HS-5 (cell line): ENCODE measurements around the gene ZNFX1.

Experiments used
- DNase-seq: peaks from one replicate; pipeline ENCODE4 v3.0.0-alpha.2; 2012; ENCODE audit warnings: low read depth

ZNFX1 gene

DNA sequence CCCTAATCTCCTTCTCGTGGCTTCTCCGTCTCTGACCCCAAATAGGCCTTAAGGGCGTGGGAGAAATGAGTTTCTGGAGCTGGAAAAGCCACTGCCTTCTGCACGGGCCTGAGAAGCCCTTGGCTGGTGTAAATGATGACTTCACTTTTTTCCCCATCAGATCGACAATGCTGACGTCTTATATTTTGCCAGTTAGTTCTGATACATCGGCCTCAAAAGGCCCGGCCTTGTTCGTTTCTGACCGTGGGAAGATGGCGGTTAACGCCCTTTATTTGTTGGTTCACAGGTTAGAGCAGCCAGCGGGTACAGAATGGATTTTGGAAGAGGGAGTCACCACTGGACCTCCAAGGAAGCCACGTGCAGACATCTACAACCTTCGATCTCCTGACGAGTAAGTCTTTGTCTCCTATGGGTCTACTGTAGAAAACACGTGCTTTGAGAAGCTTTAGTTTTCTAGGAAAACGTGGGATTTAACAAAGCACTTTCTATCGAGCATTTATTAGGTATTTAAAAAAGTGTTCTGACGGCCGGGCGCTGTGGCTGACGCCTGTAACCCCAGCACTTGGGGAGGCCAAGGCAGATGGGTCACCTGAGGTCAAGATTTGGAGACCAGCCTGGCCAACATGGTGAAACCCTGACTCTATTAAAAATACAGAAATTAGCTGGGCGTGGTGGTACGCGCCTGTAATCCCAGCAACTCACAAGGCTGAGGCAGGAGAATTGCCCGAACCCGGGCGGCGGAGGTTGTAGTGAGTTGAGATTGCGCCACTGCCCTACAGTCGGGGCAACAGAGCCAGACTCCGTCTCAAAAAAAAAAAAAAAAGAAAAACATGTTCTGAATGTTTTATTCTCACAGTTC, 1.2 kb upstream of the ZNFX1 start:
- no peak for DNase-seq

DNA sequence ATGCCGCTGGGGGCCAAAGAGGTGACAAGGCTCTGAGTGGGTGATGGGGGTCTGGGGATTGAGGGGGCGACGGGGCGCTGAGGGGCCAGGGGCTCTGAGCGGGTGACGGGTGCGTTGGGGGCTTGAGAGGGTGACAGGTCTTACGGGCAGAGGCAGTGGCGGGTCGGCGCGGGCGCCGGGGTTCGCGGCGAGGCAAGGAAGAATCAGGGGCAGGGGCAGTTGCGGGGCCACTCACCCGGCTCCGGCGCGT, 146 bp downstream of the ZNFX1 start:
- DNase-seq: no peak

DNA sequence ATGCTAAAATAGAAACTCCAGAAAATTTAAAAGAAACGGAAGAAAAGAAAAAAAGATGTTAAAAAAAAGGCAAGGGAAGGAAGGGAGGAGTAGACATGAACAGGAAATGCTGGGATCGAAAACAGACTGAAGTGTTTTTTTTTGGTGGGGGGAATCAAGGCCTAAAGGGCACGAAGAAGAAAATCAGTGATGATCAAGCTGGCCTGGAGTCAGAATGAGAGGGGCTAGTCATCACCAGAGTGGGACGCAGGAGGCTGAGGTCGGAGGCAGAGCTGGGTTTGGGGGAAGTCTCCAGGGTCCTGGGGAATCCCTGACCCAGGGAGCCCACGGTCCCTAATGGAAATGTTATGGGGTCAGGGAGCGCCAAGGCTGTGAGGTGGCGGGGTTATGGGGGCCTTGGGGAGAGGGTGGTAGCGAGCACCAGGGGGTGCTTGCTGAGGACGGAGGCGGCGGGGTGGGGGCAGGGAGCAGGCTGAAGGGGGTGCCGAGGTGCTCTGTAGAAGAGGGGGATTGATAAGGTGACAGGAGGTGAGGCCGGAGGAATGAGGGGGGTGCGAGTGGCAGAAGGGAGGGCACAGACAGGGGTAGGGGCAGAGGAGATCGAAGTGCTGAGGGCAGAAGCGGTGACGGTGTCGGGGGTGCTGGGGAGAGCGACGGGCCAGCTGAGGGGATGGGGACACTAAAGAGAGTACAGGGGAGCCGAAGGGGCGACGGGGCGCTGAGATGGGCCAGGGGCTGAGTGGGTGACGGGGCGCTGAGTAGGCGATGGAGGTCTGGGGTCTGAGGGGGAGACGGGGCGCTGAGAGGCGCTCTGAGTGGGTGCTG, 684 bp downstream of the ZNFX1 start:
- DNase-seq: no peak

GRCh38 chr20:49276161-49276960, 1.5 kb downstream of the ZNFX1 start:
- DNase-seq: peak; percentile 99

DNA sequence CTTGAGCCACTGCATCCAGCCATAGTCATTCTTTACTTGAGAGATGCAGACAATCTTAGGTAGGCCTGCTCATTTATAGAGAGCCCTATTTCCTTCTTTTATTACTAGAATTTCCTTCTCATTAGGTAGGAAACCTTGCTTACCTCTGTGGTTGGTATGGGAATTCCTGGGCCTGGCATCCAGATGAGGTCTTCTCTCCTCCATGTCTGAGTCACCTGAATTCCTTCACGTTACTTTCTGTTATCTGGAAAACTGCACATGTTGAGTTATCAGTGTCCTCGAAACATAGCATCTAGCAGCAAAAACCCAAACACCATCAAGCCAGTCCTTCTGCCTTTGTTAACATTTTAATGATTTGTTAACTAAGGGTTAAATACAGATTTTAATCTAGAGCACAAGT, 2.2 kb downstream of the ZNFX1 start:
- DNase-seq: no peak

GRCh38 chr20:49275216-49275615, 2.6 kb downstream of the ZNFX1 start:
- no peak for DNase-seq

DNA sequence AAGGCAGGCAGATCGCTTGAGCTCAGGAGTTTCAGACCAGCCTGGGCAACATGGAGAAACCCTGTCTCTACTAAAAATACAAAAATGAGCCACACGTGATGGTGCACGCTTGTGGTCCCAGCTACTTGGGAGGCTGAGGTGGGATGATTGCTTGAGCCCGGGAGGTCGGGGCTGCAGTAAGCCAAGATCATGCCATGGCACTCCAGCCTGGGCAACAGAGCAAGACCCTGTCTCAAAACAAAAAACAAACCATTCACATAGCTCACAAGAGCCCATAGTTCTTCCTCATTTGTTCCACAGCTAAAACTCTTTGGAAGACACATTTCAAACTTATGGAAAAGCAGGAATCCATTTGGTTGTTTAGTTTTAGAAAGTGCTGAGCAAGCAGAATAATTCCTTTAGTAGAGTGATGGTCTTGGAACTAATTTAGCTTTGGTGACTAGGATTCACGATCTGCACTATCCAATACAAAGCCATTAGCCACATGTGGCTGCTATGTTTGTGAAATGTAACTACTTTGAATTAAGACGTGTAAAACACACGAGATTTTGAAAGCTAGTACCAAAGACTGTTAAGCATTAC, 4.1 kb downstream of the ZNFX1 start:
- DNase-seq: no peak

DNA sequence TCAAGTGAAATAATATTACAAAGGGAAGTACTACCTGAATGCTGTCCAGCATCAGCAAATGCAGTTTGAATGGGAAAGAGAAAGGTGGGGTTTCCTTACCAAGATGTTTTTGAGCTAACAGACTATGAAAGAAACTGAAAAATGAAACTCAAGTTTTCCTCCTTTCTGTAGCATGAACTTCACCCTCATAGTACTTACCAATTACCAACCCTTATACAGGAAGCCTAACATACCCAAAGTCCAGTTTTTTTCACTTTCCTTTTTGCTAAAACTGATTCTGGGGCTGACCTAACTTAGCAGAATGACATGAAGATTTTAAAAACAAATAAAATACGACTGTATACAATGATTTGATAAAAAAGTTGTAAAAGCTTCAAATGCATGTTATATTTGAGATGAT, 5.2 kb downstream of the ZNFX1 start:
- DNase-seq: no peak

- no peak for DNase-seq
Measured at GRCh38 chr20:49270736-49271135, 7.1 kb downstream of the ZNFX1 start.

DNA sequence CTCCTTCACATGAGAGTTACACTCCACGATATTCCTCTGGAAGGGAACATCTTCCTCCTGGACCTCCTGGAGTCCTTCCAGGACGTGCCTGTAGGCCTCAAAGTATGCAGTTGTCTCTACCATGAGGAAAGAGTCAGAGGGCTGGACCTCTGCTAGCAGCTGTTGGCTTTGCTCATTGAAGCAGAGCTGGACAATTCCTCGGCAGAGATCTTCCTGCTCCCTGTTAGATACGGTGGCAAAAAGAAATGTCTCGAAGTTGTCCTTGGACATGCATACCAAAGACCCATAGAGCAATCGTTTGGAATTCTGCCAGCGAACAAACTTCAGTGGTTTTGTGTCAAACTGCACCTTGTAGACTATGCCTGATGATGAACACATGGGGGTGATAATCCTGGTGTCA, 7.7 kb downstream of the ZNFX1 start:
- no peak for DNase-seq

DNA sequence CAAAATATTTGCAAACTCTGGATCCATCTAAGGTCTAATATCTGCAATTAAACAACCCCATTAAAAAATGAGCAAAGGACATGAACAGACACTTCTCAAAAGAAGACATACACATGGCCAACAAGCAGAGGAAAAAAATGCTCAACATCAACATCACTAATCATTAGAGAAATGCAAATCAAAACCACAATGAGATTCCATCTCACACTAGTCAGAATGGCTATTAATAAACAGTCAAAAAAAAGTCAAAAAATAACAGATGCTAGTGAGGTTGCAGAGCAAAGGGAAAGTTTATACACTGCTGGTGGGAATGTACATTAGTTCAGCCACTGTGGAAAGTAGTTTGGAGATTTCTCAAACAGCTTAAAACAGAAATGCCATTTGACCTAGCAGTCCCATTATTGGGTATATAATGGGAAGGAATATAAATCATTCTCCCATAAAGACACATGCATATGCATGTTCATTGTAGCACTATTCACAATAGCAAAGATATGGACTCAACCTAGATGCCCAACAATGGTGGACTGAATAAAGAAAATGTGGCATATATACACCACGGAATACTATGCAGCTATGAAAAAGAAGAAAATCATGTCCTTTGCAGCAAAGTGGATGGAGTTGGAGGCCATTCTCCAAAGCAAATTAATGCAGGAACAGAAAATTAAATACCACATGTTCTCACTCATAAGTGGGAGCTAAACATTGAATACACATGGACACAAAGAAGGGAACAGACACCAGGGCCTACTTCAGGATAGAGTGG, 9.1 kb downstream of the ZNFX1 start:
- DNase-seq: no peak

DNA sequence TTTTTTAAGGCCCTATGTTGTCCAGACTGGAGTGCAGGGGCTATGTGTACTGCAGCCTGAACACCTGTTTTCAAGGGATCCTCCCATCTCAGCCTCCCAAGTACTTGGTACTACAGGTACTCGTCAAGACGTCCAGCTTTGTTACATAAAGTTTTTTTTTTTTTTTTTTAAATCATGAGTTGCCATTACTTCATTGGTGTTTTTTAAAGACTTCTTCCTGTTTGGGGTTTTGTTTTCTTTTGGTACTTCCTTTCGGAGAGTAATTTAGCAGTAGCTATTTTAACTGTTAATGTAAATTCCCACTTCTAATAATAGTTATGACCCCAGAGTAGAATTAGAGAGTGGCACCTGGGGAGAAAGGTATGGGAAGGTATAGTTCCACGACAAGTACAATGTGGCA, 10.5 kb downstream of the ZNFX1 start:
- no peak for DNase-seq

DNA sequence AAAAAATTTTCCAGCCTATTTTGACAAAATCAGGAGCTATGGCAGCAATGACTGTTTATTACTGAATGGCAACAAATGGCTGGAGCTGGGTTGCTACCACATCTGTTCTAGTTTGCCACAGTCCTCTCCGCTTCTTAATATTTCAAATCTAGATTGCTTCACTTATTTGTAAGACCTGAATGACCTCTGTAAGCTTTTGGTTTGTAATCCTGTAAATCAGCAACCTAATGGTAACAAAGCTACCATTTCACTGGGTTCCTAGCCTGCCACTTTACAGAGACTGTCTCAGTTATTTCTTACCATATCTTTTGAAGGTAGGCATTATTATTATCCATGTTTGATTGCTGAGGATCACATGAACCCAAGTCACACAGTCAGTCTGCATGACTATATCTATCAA, 15.4 kb downstream of the ZNFX1 start:
- DNase-seq: no peak

DNA sequence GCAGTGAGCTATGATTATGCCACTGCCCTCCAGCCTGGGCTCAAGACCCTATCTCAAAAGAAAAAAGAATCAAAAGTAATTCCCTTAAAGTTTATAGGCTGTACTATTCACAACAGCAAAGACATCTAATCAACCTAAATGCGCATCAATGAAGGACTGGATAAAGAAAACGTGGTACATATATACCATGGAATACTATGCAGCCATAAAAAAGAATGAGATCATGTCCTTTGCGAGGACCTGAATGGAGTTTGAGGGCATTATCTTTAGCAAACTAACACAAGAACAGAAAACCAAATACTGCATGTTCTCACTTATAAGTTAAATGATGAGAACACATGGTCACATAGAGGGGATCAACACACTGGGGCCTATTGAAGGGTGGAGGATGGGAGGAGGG, 16.7 kb downstream of the ZNFX1 start:
- no peak for DNase-seq

DNA sequence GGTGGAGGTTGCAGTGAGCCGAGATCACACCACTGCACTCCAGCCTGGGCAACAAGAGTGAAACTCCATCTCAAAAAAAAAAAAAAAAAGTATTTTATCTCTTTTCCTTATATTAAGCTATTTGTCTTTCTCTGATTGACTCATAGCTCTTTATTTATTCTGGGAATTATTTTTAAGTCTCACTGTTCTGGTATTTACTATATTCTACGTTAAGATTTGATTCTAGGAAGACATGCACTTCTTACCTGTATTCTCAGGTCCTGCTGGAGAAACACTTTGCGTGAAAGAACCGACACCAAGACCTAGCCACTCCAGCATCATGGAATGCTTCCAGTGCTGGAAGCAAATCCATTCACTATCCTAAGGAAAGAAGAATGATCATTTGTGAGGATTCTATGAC, 17.6 kb downstream of the ZNFX1 start:
- DNase-seq: no peak

DNA sequence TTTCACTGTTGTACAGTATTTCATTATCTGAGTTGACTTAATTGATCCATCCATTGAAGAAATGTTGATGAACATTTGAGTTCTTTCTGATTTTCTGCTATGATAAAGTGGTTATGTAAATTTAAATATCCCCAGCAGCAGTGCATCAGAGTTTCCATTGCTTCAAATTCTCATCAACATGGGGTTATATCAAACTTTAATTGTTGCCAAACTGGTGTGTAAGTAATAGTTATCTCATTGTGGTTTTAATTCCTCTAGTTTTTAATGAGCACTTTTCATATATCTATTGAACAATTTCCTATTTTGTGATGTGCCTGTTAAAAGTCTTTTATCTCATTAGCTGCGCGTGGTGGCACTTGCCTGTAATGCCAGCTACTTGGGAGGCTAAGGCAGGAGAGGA, 18.1 kb downstream of the ZNFX1 start:
- DNase-seq: no peak

DNA sequence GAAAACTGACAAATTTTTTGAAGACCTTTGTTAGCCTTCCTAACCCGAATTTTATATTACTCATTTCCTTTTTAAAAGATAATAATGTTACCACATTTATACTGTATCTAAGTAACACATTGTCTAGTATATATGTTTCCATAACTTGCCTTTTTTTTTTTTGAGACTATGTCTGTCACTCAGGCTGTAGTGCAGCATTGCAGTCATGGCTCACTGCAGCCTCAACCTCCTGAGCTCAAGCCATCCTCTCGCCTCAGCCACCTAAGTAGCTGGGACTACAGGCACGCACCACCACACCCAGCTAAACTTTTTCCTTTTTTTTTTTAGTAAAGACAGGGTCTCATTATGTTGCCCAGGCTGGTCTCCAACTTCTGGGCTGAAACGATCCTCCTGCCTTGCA, 18.6 kb downstream of the ZNFX1 start:
- no peak for DNase-seq

- DNase-seq: no peak
Measured at GRCh38 chr20:49256261-49256660, 21.6 kb downstream of the ZNFX1 start.

- DNase-seq: no peak
Measured at GRCh38 chr20:49252556-49253350, 25.1 kb downstream of the ZNFX1 start.

DNA sequence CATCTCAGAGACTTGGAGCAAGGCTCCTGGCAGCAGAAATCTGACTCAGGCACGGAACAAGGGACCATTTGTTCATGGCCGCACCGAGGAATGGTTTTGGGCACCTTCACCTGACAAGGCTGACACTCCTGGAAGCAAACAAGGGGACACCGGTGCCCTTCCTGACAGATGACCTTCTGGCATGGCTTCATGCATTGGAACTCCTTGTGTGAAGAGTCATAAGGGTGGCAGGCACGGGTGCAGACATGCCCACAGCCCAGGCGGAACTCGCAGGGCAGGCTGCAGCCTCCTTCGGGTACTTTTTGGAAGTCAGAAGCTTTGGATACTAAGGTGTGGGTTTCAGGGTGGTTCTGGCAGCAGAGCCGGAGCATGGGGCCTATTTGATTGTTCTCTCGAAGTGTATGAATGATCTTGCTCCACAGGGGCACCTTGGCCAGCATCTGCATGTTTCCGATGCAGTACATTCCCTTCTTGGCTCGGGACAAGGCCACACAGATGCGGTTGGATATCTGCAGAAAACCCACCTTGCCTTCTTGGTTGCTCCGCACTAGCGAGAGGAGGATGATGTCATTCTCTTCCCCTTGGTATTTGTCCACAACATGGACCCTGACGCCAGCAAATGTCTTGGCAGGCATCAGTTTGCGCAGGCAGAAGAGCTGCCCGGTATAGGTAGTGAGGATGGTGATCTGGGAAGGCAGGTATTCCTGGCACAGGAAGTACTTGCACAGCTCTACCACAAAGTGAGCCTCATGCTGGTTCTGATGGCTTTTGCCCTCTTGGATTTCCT, 28.8 kb downstream of the ZNFX1 start:
- no peak for DNase-seq
